Keratinocyte (primary cell): ENCODE results near the gene PRCP.

Source experiments
- EZH2 ChIP-seq: IDR thresholded peaks from one replicate; pipeline ENCODE4 v1.6.1; 2012; ENCODE audit warnings: inconsistent platforms, mild to moderate bottlenecking, low read length, moderate library complexity
- TF ChIP-seq, protein P1 (sequence below), 3 experiments: IDR thresholded peaks in 1 of 3; conservative IDR thresholded peaks in 1 of 3; optimal IDR thresholded peaks in 1 of 3; 2 replicates in 2 of 3; 3 replicates in 1 of 3; pipeline versions ENCODE3 to v1.5.1; 2011; ENCODE audit warnings: low read length in 3 of 3, mild to moderate bottlenecking in 3 of 3, moderate library complexity in 2 of 3, control low read depth in 1 of 3, inconsistent platforms in 1 of 3; ENCODE audit not compliant: insufficient read depth in 2 of 3; ENCODE audit errors: extremely low read depth in 1 of 3

DNA sequence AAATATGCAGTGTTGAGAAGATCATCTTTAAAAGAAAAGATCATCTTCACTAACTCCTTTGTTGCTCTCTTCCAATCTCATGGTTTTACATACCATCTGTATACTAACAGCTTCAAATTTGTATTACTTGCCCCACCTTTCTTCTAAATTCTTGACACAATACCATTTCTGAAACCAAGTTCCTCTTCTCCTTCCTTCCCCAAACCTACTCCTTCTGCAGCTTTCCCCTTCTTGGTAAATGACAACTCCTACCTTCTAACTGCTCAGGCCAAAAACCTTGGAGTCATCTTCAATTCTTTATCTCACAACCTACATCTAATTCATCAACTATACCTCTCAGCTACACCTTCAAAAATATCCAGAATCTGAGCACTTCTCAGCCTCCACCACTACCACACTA lies 9.3 kb downstream of the PRCP start:
- no peak for TF ChIP-seq EZH2
- TF ChIP-seq, protein P1, sequence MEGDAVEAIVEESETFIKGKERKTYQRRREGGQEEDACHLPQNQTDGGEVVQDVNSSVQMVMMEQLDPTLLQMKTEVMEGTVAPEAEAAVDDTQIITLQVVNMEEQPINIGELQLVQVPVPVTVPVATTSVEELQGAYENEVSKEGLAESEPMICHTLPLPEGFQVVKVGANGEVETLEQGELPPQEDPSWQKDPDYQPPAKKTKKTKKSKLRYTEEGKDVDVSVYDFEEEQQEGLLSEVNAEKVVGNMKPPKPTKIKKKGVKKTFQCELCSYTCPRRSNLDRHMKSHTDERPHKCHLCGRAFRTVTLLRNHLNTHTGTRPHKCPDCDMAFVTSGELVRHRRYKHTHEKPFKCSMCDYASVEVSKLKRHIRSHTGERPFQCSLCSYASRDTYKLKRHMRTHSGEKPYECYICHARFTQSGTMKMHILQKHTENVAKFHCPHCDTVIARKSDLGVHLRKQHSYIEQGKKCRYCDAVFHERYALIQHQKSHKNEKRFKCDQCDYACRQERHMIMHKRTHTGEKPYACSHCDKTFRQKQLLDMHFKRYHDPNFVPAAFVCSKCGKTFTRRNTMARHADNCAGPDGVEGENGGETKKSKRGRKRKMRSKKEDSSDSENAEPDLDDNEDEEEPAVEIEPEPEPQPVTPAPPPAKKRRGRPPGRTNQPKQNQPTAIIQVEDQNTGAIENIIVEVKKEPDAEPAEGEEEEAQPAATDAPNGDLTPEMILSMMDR (optimal IDR thresholded peaks at IDR 0.05 in 1 of 3, IDR thresholded peaks at IDR 0.05 in 1 of 3, conservative IDR thresholded peaks at IDR 0.05 in 1 of 3; ENCODE audit: extremely low read depth in 1 of 3, insufficient read depth in 2 of 3, low read length in 3 of 3), result no peak
